HepG2 (cell line): ENCODE results near the gene DPH3. TPM values are rescaled to one million over a fixed set of nuclear protein-coding genes. Genes with fewer than 3 reads are reported as not detected.
A peak's percentile ranks its signal among the peaks of the same experiment; 100 is the strongest.

Source experiments
- ATF7-NPFF ChIP-seq: sonication (generic); formaldehyde crosslinking; IDR thresholded peaks from 2 replicates; pipeline ENCODE4 v1.8.1; 2023; ENCODE audit warnings: mild to moderate bottlenecking, low read depth, missing genetic modification reagents, moderate library complexity
- CBX2 ChIP-seq, 2 experiments: fragments of 200-600 bp in 1 of 2; sonication (generic); formaldehyde crosslinking in 1 of 2; IDR thresholded peaks; 2 replicates each; pipeline versions ENCODE4 v1.7.0 to v1.8.1; 2018 to 2022; ENCODE audit warnings: low read depth in 2 of 2, low read length in 1 of 2, mild to moderate bottlenecking in 1 of 2, missing genetic modification reagents in 1 of 2
- CBX5 ChIP-seq: sonication (generic); formaldehyde crosslinking; IDR thresholded peaks from 2 replicates; pipeline ENCODE4 v1.4.0; 2020; ENCODE audit warnings: missing genetic modification reagents, borderline replicate concordance
- ERF ChIP-seq: IDR thresholded peaks from 2 replicates; pipeline ENCODE4 v1.6.1; 2018; ENCODE audit warnings: missing biosample characterization, missing genetic modification reagents
- FLYWCH1 ChIP-seq: sonication (generic); formaldehyde crosslinking; IDR thresholded peaks from 2 replicates; pipeline ENCODE4 v1.8.1; 2023; ENCODE audit warnings: mild to moderate bottlenecking, missing genetic modification reagents
- FOXJ3 ChIP-seq: sonication (generic); formaldehyde crosslinking; IDR thresholded peaks from 2 replicates; pipeline ENCODE4 v1.4.0; 2020; ENCODE audit warnings: missing genetic modification reagents, mild to moderate bottlenecking, borderline replicate concordance
- HOXA3 ChIP-seq: sonication (generic); formaldehyde crosslinking; IDR thresholded peaks from 2 replicates; pipeline ENCODE4 v1.5.0; 2020; ENCODE audit warnings: missing genetic modification reagents
- KLF13 ChIP-seq: sonication (generic); formaldehyde crosslinking; IDR thresholded peaks from 2 replicates; pipeline ENCODE4 v1.4.0; 2020; ENCODE audit warnings: mild to moderate bottlenecking, missing genetic modification reagents
- NFIC ChIP-seq: IDR thresholded peaks from 2 replicates; pipeline ENCODE4 v1.6.1; 2012; ENCODE audit warnings: mild to moderate bottlenecking, low read length, inconsistent platforms
- NONO ChIP-seq, 2 experiments: fragments of 450-650 bp in 1 of 2; sonication (generic) in 1 of 2; formaldehyde crosslinking in 1 of 2; IDR thresholded peaks in 1 of 2; conservative IDR thresholded peaks in 1 of 2; 2 replicates each; pipeline versions ENCODE4 v1.6.1 to v1.8.0; 2017 to 2022; ENCODE audit warnings: mild to moderate bottlenecking in 1 of 2, missing genetic modification reagents in 1 of 2, moderate library complexity in 1 of 2
- RBM22 ChIP-seq: fragments of 200-400 bp; formaldehyde crosslinking; optimal IDR thresholded peaks from 2 replicates; pipeline ENCODE3; 2017; ENCODE audit warnings: mild to moderate bottlenecking, low read length, moderate library complexity
- SAP130 ChIP-seq: IDR thresholded peaks from 2 replicates; pipeline ENCODE4 v1.6.1; 2016; ENCODE audit warnings: low read depth
- ZNF12 ChIP-seq: sonication (generic); formaldehyde crosslinking; IDR thresholded peaks from 2 replicates; pipeline ENCODE4 v1.5.0; 2020; ENCODE audit warnings: missing genetic modification reagents
- ZNF543 ChIP-seq: sonication (generic); formaldehyde crosslinking; IDR thresholded peaks from 2 replicates; pipeline ENCODE4 v1.4.0; 2020; ENCODE audit warnings: mild to moderate bottlenecking, missing genetic modification reagents
- ZNF570 ChIP-seq: sonication (generic); formaldehyde crosslinking; IDR thresholded peaks from 2 replicates; pipeline ENCODE4 v1.4.0; 2020; ENCODE audit warnings: mild to moderate bottlenecking, missing genetic modification reagents, borderline replicate concordance
- ZNF629 ChIP-seq: sonication (generic); formaldehyde crosslinking; conservative IDR thresholded peaks from 2 replicates; pipeline ENCODE4 v1.5.0; 2020; ENCODE audit warnings: missing genetic modification reagents
- ZSCAN9 ChIP-seq: IDR thresholded peaks from 2 replicates; pipeline ENCODE4 v1.6.1; 2016; ENCODE audit warnings: borderline replicate concordance
- polyA plus RNA-seq, 8 experiments: library from polyadenylated mRNA; depleted of rRNA in 3 of 8; stranded (reverse) in 7 of 8; unstranded in 1 of 8; fragments of >200 nt; fragmentation: Illumina TruSeq in 4 of 8; extraction: Trizol in 4 of 8; gene quantifications; 2 replicates each; pipeline versions ENCODE4 v1.2.1 to v1.2.3, GENCODE V29; 2011 to 2016; ENCODE audit warnings: low read depth in 4 of 8, missing spikeins in 1 of 8, mixed read lengths in 1 of 8; ENCODE audit not compliant: insufficient read depth in 1 of 8
- total RNA-seq, 5 experiments: library from RNA; depleted of rRNA; stranded (reverse); fragments of >200 nt; fragmentation: Illumina TruSeq; extraction: Trizol; gene quantifications; 2 replicates each; pipeline ENCODE4 v1.2.3, GENCODE V29; 2016; ENCODE audit warnings: low read depth in 1 of 5
- TF ChIP-seq, protein P1 (sequence below): sonication (generic); formaldehyde crosslinking; IDR thresholded peaks from 2 replicates; pipeline ENCODE4 v1.9.0; 2021; ENCODE audit warnings: missing genetic modification reagents, mild to moderate bottlenecking, borderline replicate concordance
- TF ChIP-seq, protein P2 (sequence below): sonication (generic); formaldehyde crosslinking; IDR thresholded peaks from 2 replicates; pipeline ENCODE4 v1.5.1; 2020; ENCODE audit warnings: mild to moderate bottlenecking, missing genetic modification reagents, moderate library complexity
- TF ChIP-seq, protein P3 (sequence below): IDR thresholded peaks from 2 replicates; pipeline ENCODE4 v1.6.1; 2016; ENCODE audit warnings: low read depth, control low read depth
- TF ChIP-seq, protein P4 (sequence below): sonication (generic); formaldehyde crosslinking; IDR thresholded peaks from 2 replicates; pipeline ENCODE4 v1.4.0; 2020; ENCODE audit warnings: mild to moderate bottlenecking, missing genetic modification reagents
- TF ChIP-seq, protein P5 (sequence below): sonication (generic); formaldehyde crosslinking; IDR thresholded peaks from 2 replicates; pipeline ENCODE4 v1.5.0; 2020; ENCODE audit warnings: mild to moderate bottlenecking, missing genetic modification reagents

DPH3 gene
- total and polyA plus RNA-seq, 2 of the 13 experiments (the other 11 are each of a cell fraction or from before 2014, with no cell fraction given) = 18.3 to 21.6 TPM

DNA sequence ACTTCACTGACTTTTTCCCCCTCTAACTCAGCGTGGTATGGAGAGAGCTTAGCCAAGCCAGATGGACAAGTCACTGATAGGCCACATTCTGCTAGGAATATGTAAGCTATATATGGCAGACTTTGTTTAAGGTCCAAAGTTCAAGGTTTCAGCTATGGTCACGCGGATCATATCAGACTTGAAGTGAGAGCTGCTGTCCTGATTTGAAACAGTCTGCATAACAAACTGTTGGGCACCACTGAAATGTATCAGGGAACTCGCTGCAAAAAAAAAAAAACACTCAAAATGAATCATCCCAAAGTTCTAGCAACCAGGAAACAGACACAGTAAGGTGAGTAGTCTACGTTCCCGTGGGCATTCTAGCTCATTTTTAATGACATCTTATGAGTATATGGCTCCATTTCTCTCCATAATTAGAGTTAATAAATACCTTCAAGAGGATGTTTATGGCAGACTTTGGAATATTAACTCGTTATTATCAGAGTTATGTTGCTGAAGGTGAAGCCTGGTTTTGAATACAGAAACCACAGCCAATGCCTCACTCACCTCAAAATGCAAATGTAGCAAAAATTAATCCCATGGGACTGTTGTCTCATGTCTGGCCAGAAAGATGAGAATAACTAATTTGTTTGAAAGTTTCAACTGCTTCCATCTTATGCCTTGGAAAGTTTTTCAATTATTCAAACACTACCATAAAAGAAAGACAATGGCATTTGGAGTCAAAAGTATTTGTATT is 12.3 kb downstream of the DPH3 start (continued):
- TF ChIP-seq, protein P1, sequence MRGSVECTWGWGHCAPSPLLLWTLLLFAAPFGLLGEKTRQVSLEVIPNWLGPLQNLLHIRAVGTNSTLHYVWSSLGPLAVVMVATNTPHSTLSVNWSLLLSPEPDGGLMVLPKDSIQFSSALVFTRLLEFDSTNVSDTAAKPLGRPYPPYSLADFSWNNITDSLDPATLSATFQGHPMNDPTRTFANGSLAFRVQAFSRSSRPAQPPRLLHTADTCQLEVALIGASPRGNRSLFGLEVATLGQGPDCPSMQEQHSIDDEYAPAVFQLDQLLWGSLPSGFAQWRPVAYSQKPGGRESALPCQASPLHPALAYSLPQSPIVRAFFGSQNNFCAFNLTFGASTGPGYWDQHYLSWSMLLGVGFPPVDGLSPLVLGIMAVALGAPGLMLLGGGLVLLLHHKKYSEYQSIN (CRISPR knock-in tag) = no peak
- TF ChIP-seq SAP130 (CRISPR knock-in tag) (peak; percentile 45; the same call in 1 of the 2 replicates), KLF13 (CRISPR knock-in tag) (no peak), CBX5 (CRISPR knock-in tag) (no peak), NONO (IDR thresholded peaks at IDR 0.05) (no peak), NONO (CRISPR knock-in tag; conservative IDR thresholded peaks at IDR 0.05) (no peak), CBX2 (IDR thresholded peaks at IDR 0.05; ENCODE audit: low read depth, low read length) (no peak), CBX2 (CRISPR knock-in tag; IDR thresholded peaks at IDR 0.05; ENCODE audit: low read depth) (no peak), NFIC (0 out of 2 replicates have a peak, but pooled peaks have one; percentile 40), ERF (CRISPR knock-in tag) (no peak), HOXA3 (peak; percentile 39; the same call in 1 of the 2 replicates), FOXJ3 (CRISPR knock-in tag) (peak; percentile 43; the same call in 1 of the 2 replicates), ZSCAN9 (CRISPR knock-in tag) (no peak), ZNF570 (CRISPR knock-in tag) (no peak), FLYWCH1 (no peak), ZNF629 (CRISPR knock-in tag) (no peak), ATF7-NPFF (CRISPR knock-in tag) (no peak), ZNF543 (CRISPR knock-in tag) (no peak), ZNF12 (peak; percentile 98), RBM22 (no peak)
- TF ChIP-seq, protein P2, sequence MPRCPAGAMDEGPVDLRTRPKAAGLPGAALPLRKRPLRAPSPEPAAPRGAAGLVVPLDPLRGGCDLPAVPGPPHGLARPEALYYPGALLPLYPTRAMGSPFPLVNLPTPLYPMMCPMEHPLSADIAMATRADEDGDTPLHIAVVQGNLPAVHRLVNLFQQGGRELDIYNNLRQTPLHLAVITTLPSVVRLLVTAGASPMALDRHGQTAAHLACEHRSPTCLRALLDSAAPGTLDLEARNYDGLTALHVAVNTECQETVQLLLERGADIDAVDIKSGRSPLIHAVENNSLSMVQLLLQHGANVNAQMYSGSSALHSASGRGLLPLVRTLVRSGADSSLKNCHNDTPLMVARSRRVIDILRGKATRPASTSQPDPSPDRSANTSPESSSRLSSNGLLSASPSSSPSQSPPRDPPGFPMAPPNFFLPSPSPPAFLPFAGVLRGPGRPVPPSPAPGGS = no peak
- TF ChIP-seq, protein P3, sequence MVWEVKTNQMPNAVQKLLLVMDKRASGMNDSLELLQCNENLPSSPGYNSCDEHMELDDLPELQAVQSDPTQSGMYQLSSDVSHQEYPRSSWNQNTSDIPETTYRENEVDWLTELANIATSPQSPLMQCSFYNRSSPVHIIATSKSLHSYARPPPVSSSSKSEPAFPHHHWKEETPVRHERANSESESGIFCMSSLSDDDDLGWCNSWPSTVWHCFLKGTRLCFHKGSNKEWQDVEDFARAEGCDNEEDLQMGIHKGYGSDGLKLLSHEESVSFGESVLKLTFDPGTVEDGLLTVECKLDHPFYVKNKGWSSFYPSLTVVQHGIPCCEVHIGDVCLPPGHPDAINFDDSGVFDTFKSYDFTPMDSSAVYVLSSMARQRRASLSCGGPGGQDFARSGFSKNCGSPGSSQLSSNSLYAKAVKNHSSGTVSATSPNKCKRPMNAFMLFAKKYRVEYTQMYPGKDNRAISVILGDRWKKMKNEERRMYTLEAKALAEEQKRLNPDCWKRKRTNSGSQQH = no peak
- TF ChIP-seq, protein P4, sequence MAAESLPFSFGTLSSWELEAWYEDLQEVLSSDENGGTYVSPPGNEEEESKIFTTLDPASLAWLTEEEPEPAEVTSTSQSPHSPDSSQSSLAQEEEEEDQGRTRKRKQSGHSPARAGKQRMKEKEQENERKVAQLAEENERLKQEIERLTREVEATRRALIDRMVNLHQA (CRISPR knock-in tag) = no peak
- TF ChIP-seq, protein P5, sequence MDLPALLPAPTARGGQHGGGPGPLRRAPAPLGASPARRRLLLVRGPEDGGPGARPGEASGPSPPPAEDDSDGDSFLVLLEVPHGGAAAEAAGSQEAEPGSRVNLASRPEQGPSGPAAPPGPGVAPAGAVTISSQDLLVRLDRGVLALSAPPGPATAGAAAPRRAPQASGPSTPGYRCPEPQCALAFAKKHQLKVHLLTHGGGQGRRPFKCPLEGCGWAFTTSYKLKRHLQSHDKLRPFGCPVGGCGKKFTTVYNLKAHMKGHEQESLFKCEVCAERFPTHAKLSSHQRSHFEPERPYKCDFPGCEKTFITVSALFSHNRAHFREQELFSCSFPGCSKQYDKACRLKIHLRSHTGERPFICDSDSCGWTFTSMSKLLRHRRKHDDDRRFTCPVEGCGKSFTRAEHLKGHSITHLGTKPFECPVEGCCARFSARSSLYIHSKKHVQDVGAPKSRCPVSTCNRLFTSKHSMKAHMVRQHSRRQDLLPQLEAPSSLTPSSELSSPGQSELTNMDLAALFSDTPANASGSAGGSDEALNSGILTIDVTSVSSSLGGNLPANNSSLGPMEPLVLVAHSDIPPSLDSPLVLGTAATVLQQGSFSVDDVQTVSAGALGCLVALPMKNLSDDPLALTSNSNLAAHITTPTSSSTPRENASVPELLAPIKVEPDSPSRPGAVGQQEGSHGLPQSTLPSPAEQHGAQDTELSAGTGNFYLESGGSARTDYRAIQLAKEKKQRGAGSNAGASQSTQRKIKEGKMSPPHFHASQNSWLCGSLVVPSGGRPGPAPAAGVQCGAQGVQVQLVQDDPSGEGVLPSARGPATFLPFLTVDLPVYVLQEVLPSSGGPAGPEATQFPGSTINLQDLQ (CRISPR knock-in tag) = no peak
